RWPE2 (cell line): ENCODE measurements around the gene EFCAB12.

ENCODE experiments used
- ATAC-seq: fragments of 200-7000 bp; cut with Tn5 transposase; 3 replicates; pipeline ENCODE4 v1.9.1; 2021; ENCODE audit warnings: low read depth
- DNase-seq: peaks from one replicate; pipeline ENCODE4 v3.0.0-alpha.2; 2020; ENCODE audit warnings: low spot score
- H3K27ac ChIP-seq: fragments of 450-650 bp; 2 replicates; pipeline ENCODE4 v1.5.1; 2017; ENCODE audit warnings: mild to moderate bottlenecking; ENCODE audit not compliant: poor library complexity, severe bottlenecking
- H3K27me3 ChIP-seq: fragments of 250-450 bp; sonication (Bioruptor Pico); 2 replicates; pipeline ENCODE4 v1.5.1; 2021; ENCODE audit warnings: mild to moderate bottlenecking, moderate library complexity; ENCODE audit not compliant: insufficient read depth, poor library complexity, severe bottlenecking
- H3K36me3 ChIP-seq: fragments of 250-450 bp; sonication (Bioruptor Pico); 2 replicates; pipeline ENCODE4 v1.5.1; 2020; ENCODE audit warnings: low read depth, mild to moderate bottlenecking, moderate library complexity
- H3K4me1 ChIP-seq: fragments of 250-450 bp; sonication (Bioruptor Pico); 2 replicates; pipeline ENCODE4 v1.5.1; 2021; ENCODE audit warnings: mild to moderate bottlenecking, moderate library complexity; ENCODE audit not compliant: insufficient read depth, poor library complexity, severe bottlenecking
- H3K4me3 ChIP-seq: fragments of 250-450 bp; sonication (Bioruptor Pico); 2 replicates; pipeline ENCODE4 v1.5.1; 2021; ENCODE audit warnings: mild to moderate bottlenecking, moderate library complexity; ENCODE audit not compliant: severe bottlenecking
- H3K9me3 ChIP-seq: fragments of 250-450 bp; sonication (Bioruptor Pico); 2 replicates; pipeline ENCODE4 v1.5.1; 2021; ENCODE audit warnings: mild to moderate bottlenecking, moderate library complexity; ENCODE audit not compliant: severe bottlenecking
- CTCF ChIP-seq: fragments of 450-650 bp; IDR thresholded peaks from one replicate; pipeline ENCODE4 v1.5.1; 2017; ENCODE audit warnings: mild to moderate bottlenecking, moderate library complexity; ENCODE audit not compliant: poor library complexity, severe bottlenecking

The EFCAB12 gene

GRCh38 chr3:129441782-129442181 is 13.3 kb upstream of the EFCAB12 start:
- Histone ChIP-seq H3K27ac (peak overlapping the region; percentile 66), H3K4me1 (peaks cover 7% of the 10 kb centered on the region), H3K4me3 (no peak overlapping the region), H3K36me3 (peaks cover 16% of the 10 kb centered on the region), H3K9me3 (no peaks in the 10 kb centered on the region), H3K27me3 (no peaks in the 10 kb centered on the region)
- peak; percentile 16 for TF ChIP-seq CTCF
- ATAC-seq (no peak), DNase-seq (no peak)

- no peak for TF ChIP-seq CTCF
- no peak for ATAC-seq
Observed at GRCh38 chr3:129441215-129441614, 12.8 kb upstream of the EFCAB12 start.

GRCh38 chr3:129440618-129441190 is 12.3 kb upstream of the EFCAB12 start:
- no peak for TF ChIP-seq CTCF
- Histone ChIP-seq H3K4me1 (peaks cover 7% of the 10 kb centered on the region), H3K9me3 (no peaks in the 10 kb centered on the region), H3K36me3 (peaks cover 27% of the 10 kb centered on the region), H3K4me3 (peak overlapping the region; percentile 79), H3K27ac (peak overlapping the region; percentile 66), H3K27me3 (no peaks in the 10 kb centered on the region)
- ATAC-seq (no peak), DNase-seq (no peak)

More at GRCh38 chr3:129441215-129441614, 12.8 kb upstream of the EFCAB12 start:
- H3K4me3 ChIP-seq = peak overlapping the region; percentile 79
- H3K4me1 ChIP-seq = peaks cover 7% of the 10 kb centered on the region
- peak overlapping the region; percentile 66 for H3K27ac ChIP-seq
- H3K9me3 ChIP-seq = no peaks in the 10 kb centered on the region
- no peak for DNase-seq
- no peaks in the 10 kb centered on the region for H3K27me3 ChIP-seq
- peaks cover 21% of the 10 kb centered on the region for H3K36me3 ChIP-seq

- TF ChIP-seq CTCF = no peak
- Histone ChIP-seq H3K4me3 (peak within 1 kb of the TSS; percentile 79), H3K27ac (peak within 1 kb of the TSS; percentile 66), H3K4me1 (peaks cover 7% of the 10 kb centered on the region), H3K27me3 (no peaks in the 10 kb centered on the region), H3K36me3 (peaks cover 33% of the 10 kb centered on the region), H3K9me3 (no peaks in the 10 kb centered on the region)
- peak; percentile 98 for DNase-seq
- ATAC-seq = peak; percentile 88
Observed at GRCh38 chr3:129439817-129440617, 11.6 kb upstream of the EFCAB12 start, which contains the start of the genes IFT122 and MBD4. IFT122 (plus strand) TSS chr3:129440224; CDS start chr3:129440331, 107 bp downstream. MBD4 (minus strand) TSS chr3:129439948; CDS start chr3:129439833, 115 bp downstream.
